Measurements from ENCODE around the gene PHACTR4. TPM values are rescaled to one million over a fixed set of nuclear protein-coding genes. Genes with fewer than 3 reads are reported as not detected.

The PHACTR4 gene
- total and polyA plus RNA-seq, 2 of the 13 experiments (the other 11 are each of a cell fraction or from before 2014, with no cell fraction given), result 13.9 to 17.1 TPM

GRCh38 chr1:28512058-28512611, 142.6 kb downstream of the PHACTR4 start (continued):
- TF ChIP-seq ZNF407 (CRISPR knock-in tag; IDR thresholded peaks at IDR 0.05; ENCODE audit: not compliant biosample characterization) (no peak), PHF20 (CRISPR knock-in tag; IDR thresholded peaks at IDR 0.05) (no peak), ZNF251 (CRISPR knock-in tag; IDR thresholded peaks at IDR 0.05) (no peak), EHMT2 (IDR thresholded peaks at IDR 0.05; ENCODE audit: borderline replicate concordance, low read depth, low read length) (no peak), FOXK1 (CRISPR knock-in tag; IDR thresholded peaks at IDR 0.05; ENCODE audit: borderline replicate concordance, low read depth) (no peak), IKZF4 (CRISPR knock-in tag; IDR thresholded peaks at IDR 0.05; ENCODE audit: borderline replicate concordance, low read depth, not compliant biosample characterization) (no peak), ZNF570 (CRISPR knock-in tag; IDR thresholded peaks at IDR 0.05; ENCODE audit: borderline replicate concordance) (no peak), ZBTB26 (CRISPR knock-in tag; IDR thresholded peaks at IDR 0.05; ENCODE audit: borderline replicate concordance) (no peak), ZMAT3 (CRISPR knock-in tag; conservative IDR thresholded peaks at IDR 0.05) (no peak), ZNF343 (CRISPR knock-in tag; IDR thresholded peaks at IDR 0.05) (no peak), SP5 (CRISPR knock-in tag; IDR thresholded peaks at IDR 0.05; ENCODE audit: borderline replicate concordance, low read depth) (no peak), PAF1 (CRISPR knock-in tag; IDR thresholded peaks at IDR 0.05) (peak; percentile 83; the same call in 1 of the 2 replicates), RBM22 (optimal IDR thresholded peaks at IDR 0.05; ENCODE audit: low read length) (peak; percentile 99), SSRP1 (CRISPR knock-in tag; IDR thresholded peaks at IDR 0.05) (peak; percentile 80), ZNF839 (CRISPR knock-in tag; IDR thresholded peaks at IDR 0.05; ENCODE audit: borderline replicate concordance) (no peak)
- TF ChIP-seq, protein P1, sequence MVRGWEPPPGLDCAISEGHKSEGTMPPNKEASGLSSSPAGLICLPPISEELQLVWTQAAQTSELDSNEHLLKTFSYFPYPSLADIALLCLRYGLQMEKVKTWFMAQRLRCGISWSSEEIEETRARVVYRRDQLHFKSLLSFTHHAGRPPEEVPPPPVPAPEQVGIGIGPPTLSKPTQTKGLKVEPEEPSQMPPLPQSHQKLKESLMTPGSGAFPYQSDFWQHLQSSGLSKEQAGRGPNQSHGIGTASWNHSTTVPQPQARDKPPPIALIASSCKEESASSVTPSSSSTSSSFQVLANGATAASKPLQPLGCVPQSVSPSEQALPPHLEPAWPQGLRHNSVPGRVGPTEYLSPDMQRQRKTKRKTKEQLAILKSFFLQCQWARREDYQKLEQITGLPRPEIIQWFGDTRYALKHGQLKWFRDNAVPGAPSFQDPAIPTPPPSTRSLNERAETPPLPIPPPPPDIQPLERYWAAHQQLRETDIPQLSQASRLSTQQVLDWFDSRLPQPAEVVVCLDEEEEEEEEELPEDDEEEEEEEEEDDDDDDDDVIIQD (CRISPR knock-in tag; IDR thresholded peaks at IDR 0.05; ENCODE audit: low read depth), result no peak
